GM21381 (cell line): ENCODE data around the gene RAD51B.

Experiments
- ATAC-seq: cut with Tn5 transposase; IDR thresholded peaks from one replicate; pipeline ENCODE4 v1.9.1; 2021; ENCODE audit warnings: mild to moderate bottlenecking, moderate library complexity; ENCODE audit not compliant: unreplicated experiment

RAD51B gene

GRCh38 chr14:68551045-68551683 is 731.6 kb downstream of the RAD51B start:
- no peak for ATAC-seq

GRCh38 chr14:68552075-68552474 is 732.5 kb downstream of the RAD51B start:
- no peak for ATAC-seq

- ATAC-seq, result no peak
These were observed 733.0 kb downstream of the RAD51B start for GRCh38 chr14:68552602-68553001.

- no peak for ATAC-seq
These were observed 733.7 kb downstream of the RAD51B start for GRCh38 chr14:68553311-68553710.

- no peak for ATAC-seq
These were observed 734.7 kb downstream of the RAD51B start for GRCh38 chr14:68554231-68554630.

- no peak for ATAC-seq
These were observed 736.7 kb downstream of the RAD51B start for GRCh38 chr14:68556253-68556652.

GRCh38 chr14:68557648-68558047 is 738.1 kb downstream of the RAD51B start:
- ATAC-seq, result no peak

GRCh38 chr14:68558096-68558495 is 738.5 kb downstream of the RAD51B start:
- ATAC-seq, result no peak

- ATAC-seq, result no peak
These were observed 740.4 kb downstream of the RAD51B start for GRCh38 chr14:68559949-68560348.

GRCh38 chr14:68561531-68562007 is 742.0 kb downstream of the RAD51B start:
- no peak for ATAC-seq

- ATAC-seq, result no peak
These were observed 743.3 kb downstream of the RAD51B start for GRCh38 chr14:68562911-68563250.

- ATAC-seq, result no peak
These were observed 743.9 kb downstream of the RAD51B start for GRCh38 chr14:68563251-68564131.

GRCh38 chr14:68564191-68564825 is 744.7 kb downstream of the RAD51B start:
- no peak for ATAC-seq

GRCh38 chr14:68564826-68565759 is 745.5 kb downstream of the RAD51B start:
- no peak for ATAC-seq

GRCh38 chr14:68566075-68566474 is 746.5 kb downstream of the RAD51B start:
- no peak for ATAC-seq

GRCh38 chr14:68568907-68569897 is 749.6 kb downstream of the RAD51B start:
- no peak for ATAC-seq

GRCh38 chr14:68569970-68570409 is 750.4 kb downstream of the RAD51B start:
- ATAC-seq, result no peak

- no peak for ATAC-seq
These were observed 751.6 kb downstream of the RAD51B start for GRCh38 chr14:68571114-68571591.

GRCh38 chr14:68571928-68572525 is 752.4 kb downstream of the RAD51B start:
- ATAC-seq, result no peak
